ENCODE data around the gene PAXIP1. TPM values are rescaled to one million over a fixed set of nuclear protein-coding genes. Genes with fewer than 3 reads are reported as not detected.

The PAXIP1 gene
- total RNA-seq, 1 donor from 2014 or later = 1.7 TPM

DNA sequence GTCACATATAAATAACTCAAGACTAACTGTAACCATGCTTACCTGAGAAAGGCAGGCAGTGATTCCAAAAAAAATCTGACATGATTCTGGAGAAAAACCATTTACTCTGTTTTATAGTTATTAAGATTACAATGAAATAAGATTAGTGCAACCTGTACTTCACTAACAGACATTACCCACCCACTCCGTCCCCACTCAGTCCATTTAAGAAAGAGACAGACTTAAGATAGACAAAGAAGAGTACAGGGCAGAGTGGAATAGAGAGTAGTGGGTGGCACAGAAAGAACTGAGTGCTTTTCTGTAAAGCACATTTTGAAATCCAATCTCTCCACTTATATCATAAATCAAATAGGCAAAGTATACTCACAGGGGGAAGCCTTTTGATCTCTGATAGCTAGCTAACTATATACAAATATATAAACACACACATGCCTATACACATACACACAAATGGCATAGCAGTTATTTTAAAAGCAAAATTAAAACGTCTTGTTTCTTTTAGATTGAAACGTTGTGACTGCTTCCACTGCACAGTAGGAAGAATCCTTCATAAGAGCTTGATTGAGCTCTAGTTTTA is 11.9 kb downstream of the PAXIP1 start:
- no peak overlapping the region for H3K27ac ChIP-seq
- H3K4me3 ChIP-seq = no peak overlapping the region
- no peaks in the 10 kb centered on the region for H3K27me3 ChIP-seq
- H3K4me1 ChIP-seq = no peaks in the 10 kb centered on the region
- intact Hi-C loops (cut with DNase I) = no loop called here
- DNase-seq (ENCODE audit: low spot score in 2 of 2) = no peak
- TF ChIP-seq, protein P1, sequence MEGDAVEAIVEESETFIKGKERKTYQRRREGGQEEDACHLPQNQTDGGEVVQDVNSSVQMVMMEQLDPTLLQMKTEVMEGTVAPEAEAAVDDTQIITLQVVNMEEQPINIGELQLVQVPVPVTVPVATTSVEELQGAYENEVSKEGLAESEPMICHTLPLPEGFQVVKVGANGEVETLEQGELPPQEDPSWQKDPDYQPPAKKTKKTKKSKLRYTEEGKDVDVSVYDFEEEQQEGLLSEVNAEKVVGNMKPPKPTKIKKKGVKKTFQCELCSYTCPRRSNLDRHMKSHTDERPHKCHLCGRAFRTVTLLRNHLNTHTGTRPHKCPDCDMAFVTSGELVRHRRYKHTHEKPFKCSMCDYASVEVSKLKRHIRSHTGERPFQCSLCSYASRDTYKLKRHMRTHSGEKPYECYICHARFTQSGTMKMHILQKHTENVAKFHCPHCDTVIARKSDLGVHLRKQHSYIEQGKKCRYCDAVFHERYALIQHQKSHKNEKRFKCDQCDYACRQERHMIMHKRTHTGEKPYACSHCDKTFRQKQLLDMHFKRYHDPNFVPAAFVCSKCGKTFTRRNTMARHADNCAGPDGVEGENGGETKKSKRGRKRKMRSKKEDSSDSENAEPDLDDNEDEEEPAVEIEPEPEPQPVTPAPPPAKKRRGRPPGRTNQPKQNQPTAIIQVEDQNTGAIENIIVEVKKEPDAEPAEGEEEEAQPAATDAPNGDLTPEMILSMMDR (IDR thresholded peaks at IDR 0.05) = no peak
- H3K9me3 ChIP-seq = no peaks in the 10 kb centered on the region
- H3K36me3 ChIP-seq = peaks cover 0 to 5% of the 10 kb centered on the region in 2 donors

DNA sequence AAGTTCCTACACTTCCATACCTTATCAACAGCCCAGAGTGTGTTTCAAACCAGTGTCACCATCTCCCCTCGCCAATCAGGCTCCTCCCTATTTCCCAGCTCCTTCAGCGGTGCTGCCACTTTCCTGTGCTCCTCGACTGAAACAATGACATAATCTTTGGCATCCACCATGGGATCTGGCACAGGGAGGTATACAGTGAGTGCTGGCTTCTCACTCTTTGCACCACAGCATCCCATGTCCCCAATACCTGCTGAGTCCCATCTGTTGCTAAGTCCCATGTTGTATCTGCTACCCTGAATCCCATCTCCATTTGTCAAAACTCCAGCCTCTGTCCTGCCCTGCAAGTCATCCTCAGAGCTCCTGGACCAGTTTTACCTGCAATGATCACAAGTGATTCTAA is 15.4 kb downstream of the PAXIP1 start:
- no peak for DNase-seq (ENCODE audit: low spot score in 2 of 2)
- Histone ChIP-seq H3K4me3 (no peak overlapping the region), H3K27ac (no peak overlapping the region), H3K4me1 (no peaks in the 10 kb centered on the region), H3K9me3 (no peaks in the 10 kb centered on the region), H3K36me3 (peaks cover 0 to 5% of the 10 kb centered on the region in 2 donors), H3K27me3 (no peaks in the 10 kb centered on the region)
- TF ChIP-seq, protein P1 (IDR thresholded peaks at IDR 0.05) = no peak
- intact Hi-C loops (cut with DNase I) = no loop called here

DNA sequence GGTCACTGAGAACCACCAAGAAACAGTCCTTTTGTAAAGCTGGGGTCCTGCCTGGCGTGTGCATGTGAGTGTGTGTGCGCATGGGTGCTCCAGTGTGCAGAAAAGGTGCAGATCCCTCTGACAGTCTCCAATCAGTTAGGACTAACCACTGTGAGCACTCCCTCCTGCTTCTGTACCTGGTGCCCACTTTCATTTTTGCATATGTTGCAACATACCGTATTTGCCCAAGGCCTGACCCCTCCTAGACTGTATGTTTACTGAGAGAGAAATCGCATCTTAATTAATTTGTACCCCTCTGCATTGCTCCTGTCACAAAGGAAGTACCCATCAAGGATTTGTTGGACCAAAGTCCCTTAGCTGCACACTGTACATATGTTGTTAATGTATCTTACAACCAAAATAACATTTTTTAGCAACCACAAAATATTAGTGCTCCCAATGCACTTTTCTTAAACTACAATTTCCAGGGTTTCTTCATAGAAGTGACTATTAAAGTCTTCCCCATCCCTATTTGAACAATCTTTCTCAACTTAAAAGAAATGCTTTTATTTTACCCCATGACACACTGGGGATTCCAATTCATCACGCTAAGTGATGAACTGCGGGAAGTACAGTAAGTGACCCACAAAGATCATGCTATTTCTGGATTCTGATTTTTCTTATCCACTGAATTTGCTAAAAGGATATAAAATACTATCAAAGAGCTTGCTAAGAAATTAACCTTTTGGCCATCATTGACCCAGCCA is 16.6 kb downstream of the PAXIP1 start:
- TF ChIP-seq, protein P1 (IDR thresholded peaks at IDR 0.05) = no peak
- H3K9me3 ChIP-seq = no peaks in the 10 kb centered on the region
- intact Hi-C loops (cut with DNase I) = no loop called here
- H3K4me1 ChIP-seq = no peaks in the 10 kb centered on the region
- peaks cover 0 to 4% of the 10 kb centered on the region in 2 donors for H3K36me3 ChIP-seq
- H3K4me3 ChIP-seq = no peak overlapping the region
- no peaks in the 10 kb centered on the region for H3K27me3 ChIP-seq
- no peak for DNase-seq (ENCODE audit: low spot score in 2 of 2)
- H3K27ac ChIP-seq = no peak overlapping the region

DNA sequence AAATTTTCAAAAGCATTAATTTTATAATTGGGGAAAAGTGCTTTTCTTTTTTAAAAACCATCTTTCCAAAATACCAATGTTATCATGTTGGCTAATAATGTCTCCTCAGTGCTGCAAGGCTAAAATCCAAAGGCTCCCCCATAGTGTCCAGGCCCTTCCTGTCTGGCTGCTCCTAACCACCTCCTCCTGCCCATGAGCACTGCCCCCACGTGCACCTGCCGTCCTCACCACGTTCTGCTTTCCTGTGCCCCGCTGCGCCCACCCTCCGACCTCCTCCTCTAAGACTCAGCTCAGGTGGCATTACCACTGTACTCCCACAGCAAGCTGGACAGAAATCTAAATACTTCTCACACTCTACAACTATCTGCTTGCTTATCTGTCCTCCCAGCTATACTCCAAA is 17.7 kb downstream of the PAXIP1 start:
- DNase-seq (ENCODE audit: low spot score in 2 of 2) = no peak
- Histone ChIP-seq H3K9me3 (no peaks in the 10 kb centered on the region), H3K4me1 (no peaks in the 10 kb centered on the region), H3K36me3 (peaks cover 0 to 11% of the 10 kb centered on the region in 2 donors), H3K27ac (no peak overlapping the region), H3K27me3 (no peaks in the 10 kb centered on the region), H3K4me3 (no peak overlapping the region)
- intact Hi-C loops (cut with DNase I) = no loop called here
- TF ChIP-seq, protein P1 (IDR thresholded peaks at IDR 0.05) = no peak

DNA sequence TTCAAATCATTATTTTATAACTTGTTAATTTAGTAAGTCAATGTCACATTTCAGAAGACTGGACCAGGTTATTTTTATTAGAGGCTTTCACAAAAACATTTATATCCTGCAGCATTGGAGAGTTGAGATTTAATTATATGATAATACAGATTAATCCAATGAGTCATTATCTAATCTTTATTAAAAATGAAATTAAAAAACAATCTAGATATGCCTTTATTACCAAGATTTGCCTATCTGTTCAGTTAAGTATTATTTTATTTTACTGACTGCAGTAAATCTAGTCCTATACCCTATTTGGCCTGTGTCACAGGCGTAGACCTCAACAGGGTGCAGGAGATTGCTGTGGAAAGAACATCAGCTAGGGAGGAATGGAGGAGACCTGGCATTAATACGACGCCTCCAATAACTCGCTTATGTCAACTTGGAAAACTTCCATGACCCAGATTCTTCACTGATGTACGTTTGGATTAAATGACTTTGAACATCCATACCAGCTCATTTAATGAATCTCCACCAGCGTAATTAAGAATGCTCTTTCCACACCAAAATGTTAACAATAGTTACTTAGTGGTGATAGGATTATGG is 18.2 kb downstream of the PAXIP1 start:
- no peaks in the 10 kb centered on the region for H3K9me3 ChIP-seq

More for the DNA sequence above, 18.2 kb downstream of the PAXIP1 start:
- Histone ChIP-seq H3K27me3 (no peaks in the 10 kb centered on the region), H3K36me3 (peaks cover 2 to 11% of the 10 kb centered on the region in 2 donors), H3K4me3 (no peak overlapping the region), H3K27ac (no peak overlapping the region), H3K4me1 (no peaks in the 10 kb centered on the region)
- DNase-seq (ENCODE audit: low spot score in 2 of 2) = no peak
- intact Hi-C loops (cut with DNase I) = no loop called here
- TF ChIP-seq, protein P1 (IDR thresholded peaks at IDR 0.05) = no peak
